SU-DHL-6 (cell line): ENCODE results near the gene ESYT2.

Source experiments
- H2AFZ ChIP-seq: fragments of 200-600 bp; sonication (generic); 2 replicates; pipeline ENCODE4 v1.6.1; 2014; ENCODE audit warnings: low read depth, mild to moderate bottlenecking, moderate library complexity, mixed read lengths, antibody characterized with exemption, low read length; ENCODE audit not compliant: severe bottlenecking
- H3F3A ChIP-seq: fragments of 200-600 bp; shearing (Covaris generic); 2 replicates; pipeline ENCODE4 v1.6.0; 2016; ENCODE audit warnings: antibody characterized with exemption, mild to moderate bottlenecking; ENCODE audit not compliant: insufficient read depth
- H3K27ac ChIP-seq: fragments of 200-600 bp; sonication (generic); 2 replicates; pipeline ENCODE4 v1.5.1; 2016; ENCODE audit warnings: low read depth, mild to moderate bottlenecking, low read length, moderate library complexity, mixed read lengths
- H3K27me3 ChIP-seq: fragments of 200-600 bp; sonication (generic), shearing (Covaris generic); 2 replicates; pipeline ENCODE4 v1.6.0; 2014; ENCODE audit warnings: mild to moderate bottlenecking, low read length
- H3K36me3 ChIP-seq: fragments of 200-600 bp; sonication (generic); 2 replicates; pipeline ENCODE4 v1.6.1; 2014; ENCODE audit warnings: mild to moderate bottlenecking, low read length, mixed read lengths
- H3K4me2 ChIP-seq: fragments of 300-600, 200-600 bp; shearing (Covaris generic), sonication (generic); 2 replicates; pipeline ENCODE4 v1.6.0; 2014; ENCODE audit warnings: low read length, low read depth, mild to moderate bottlenecking; ENCODE audit not compliant: poor library complexity, severe bottlenecking
- H3K4me3 ChIP-seq: fragments of 200-600 bp; sonication (generic); 2 replicates; pipeline ENCODE4 v1.5.1; 2014; ENCODE audit warnings: antibody characterized with exemption, low read length, mild to moderate bottlenecking, mixed read lengths; ENCODE audit not compliant: insufficient read depth, poor library complexity, severe bottlenecking
- H3K79me2 ChIP-seq: fragments of 200-600 bp; sonication (generic); 2 replicates; pipeline ENCODE4 v1.6.1; 2014; ENCODE audit warnings: mild to moderate bottlenecking, low read length, moderate library complexity; ENCODE audit not compliant: insufficient read depth
- H3K9ac ChIP-seq: fragments of 200-600 bp; sonication (generic); 2 replicates; pipeline ENCODE4 v1.7.0; 2014; ENCODE audit warnings: mild to moderate bottlenecking, low read length
- H3K9me2 ChIP-seq: fragments of 200-600 bp; sonication (generic); replicated peaks from 2 replicates; pipeline ENCODE4 v1.6.1; 2014; ENCODE audit warnings: low read length; ENCODE audit not compliant: insufficient read depth
- H3K9me3 ChIP-seq: fragments of 200-600 bp; sonication (generic); 2 replicates; pipeline ENCODE4 v1.6.1; 2014; ENCODE audit warnings: low read length, mixed read lengths; ENCODE audit not compliant: insufficient read depth
- H4K20me1 ChIP-seq: fragments of 200-600 bp; sonication (generic); 2 replicates; pipeline ENCODE4 v1.6.1; 2014; ENCODE audit warnings: low read depth, mild to moderate bottlenecking, antibody characterized with exemption, low read length, moderate library complexity, mixed read lengths
- EZH2phosphoT487 ChIP-seq: fragments of 200-600 bp; sonication (generic), shearing (Covaris generic); conservative IDR thresholded peaks from 2 replicates; pipeline ENCODE4 v1.6.1; 2018; ENCODE audit warnings: mild to moderate bottlenecking, antibody characterized with exemption, low read length, moderate library complexity, mixed read lengths
- TF ChIP-seq, protein P1 (sequence below): fragments of 200-600 bp; sonication (generic); IDR thresholded peaks from one replicate; pipeline ENCODE4 v1.5.1; 2017; ENCODE audit warnings: antibody characterized with exemption, mild to moderate bottlenecking, low read length, moderate library complexity; ENCODE audit not compliant: insufficient read depth, poor library complexity, severe bottlenecking

ESYT2 gene

DNA sequence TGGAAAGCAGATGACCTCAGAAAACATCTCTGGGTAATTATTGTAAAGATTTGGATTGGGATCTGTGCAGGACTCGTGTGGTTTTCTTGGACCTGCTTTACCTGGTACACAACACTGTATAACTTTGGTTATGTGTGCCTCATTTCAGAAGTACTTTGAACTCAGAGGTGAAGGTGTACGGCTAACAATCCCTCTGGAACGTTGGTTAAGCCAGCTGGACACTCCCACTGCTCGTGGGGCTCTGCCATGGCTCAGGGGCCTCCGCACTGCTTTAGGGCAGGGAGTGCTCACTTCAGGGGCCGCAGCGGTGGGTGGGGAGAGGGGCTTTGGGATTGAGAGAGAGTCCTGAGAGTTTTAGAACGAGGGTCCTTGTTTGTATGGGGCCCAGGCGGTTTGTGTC lies 40.6 kb upstream of the ESYT2 start:
- no peaks in the 10 kb centered on the region for H3K79me2 ChIP-seq
- no peaks in the 10 kb centered on the region for H3K27me3 ChIP-seq
- no peak overlapping the region for H3K9ac ChIP-seq
- H3K9me2 ChIP-seq: no peaks in the 10 kb centered on the region
- H3K4me3 ChIP-seq: no peak overlapping the region
- no peak overlapping the region for H2AFZ ChIP-seq
- no peak overlapping the region for H3K27ac ChIP-seq
- H3F3A ChIP-seq: no peaks in the 10 kb centered on the region
- no peak overlapping the region for H3K4me2 ChIP-seq
- H3K36me3 ChIP-seq: no peaks in the 10 kb centered on the region
- no peaks in the 10 kb centered on the region for H3K9me3 ChIP-seq
- H4K20me1 ChIP-seq: no peaks in the 10 kb centered on the region
- TF ChIP-seq, protein P1, sequence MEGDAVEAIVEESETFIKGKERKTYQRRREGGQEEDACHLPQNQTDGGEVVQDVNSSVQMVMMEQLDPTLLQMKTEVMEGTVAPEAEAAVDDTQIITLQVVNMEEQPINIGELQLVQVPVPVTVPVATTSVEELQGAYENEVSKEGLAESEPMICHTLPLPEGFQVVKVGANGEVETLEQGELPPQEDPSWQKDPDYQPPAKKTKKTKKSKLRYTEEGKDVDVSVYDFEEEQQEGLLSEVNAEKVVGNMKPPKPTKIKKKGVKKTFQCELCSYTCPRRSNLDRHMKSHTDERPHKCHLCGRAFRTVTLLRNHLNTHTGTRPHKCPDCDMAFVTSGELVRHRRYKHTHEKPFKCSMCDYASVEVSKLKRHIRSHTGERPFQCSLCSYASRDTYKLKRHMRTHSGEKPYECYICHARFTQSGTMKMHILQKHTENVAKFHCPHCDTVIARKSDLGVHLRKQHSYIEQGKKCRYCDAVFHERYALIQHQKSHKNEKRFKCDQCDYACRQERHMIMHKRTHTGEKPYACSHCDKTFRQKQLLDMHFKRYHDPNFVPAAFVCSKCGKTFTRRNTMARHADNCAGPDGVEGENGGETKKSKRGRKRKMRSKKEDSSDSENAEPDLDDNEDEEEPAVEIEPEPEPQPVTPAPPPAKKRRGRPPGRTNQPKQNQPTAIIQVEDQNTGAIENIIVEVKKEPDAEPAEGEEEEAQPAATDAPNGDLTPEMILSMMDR: no peak
- no peak for TF ChIP-seq EZH2phosphoT487

- no peaks in the 10 kb centered on the region for H3F3A ChIP-seq
- H4K20me1 ChIP-seq: no peaks in the 10 kb centered on the region
- H3K36me3 ChIP-seq: no peaks in the 10 kb centered on the region
- no peaks in the 10 kb centered on the region for H3K9me2 ChIP-seq
- no peaks in the 10 kb centered on the region for H3K79me2 ChIP-seq
- H3K27me3 ChIP-seq: no peaks in the 10 kb centered on the region
- no peak overlapping the region for H2AFZ ChIP-seq
- H3K9ac ChIP-seq: no peak overlapping the region
- H3K4me3 ChIP-seq: no peak overlapping the region
- H3K27ac ChIP-seq: no peak overlapping the region
- H3K9me3 ChIP-seq: no peaks in the 10 kb centered on the region
- no peak overlapping the region for H3K4me2 ChIP-seq
- no peak for TF ChIP-seq EZH2phosphoT487
- TF ChIP-seq, protein P1: no peak
Measured at GRCh38 chr7:158868764-158869410, 39.6 kb upstream of the ESYT2 start.

DNA sequence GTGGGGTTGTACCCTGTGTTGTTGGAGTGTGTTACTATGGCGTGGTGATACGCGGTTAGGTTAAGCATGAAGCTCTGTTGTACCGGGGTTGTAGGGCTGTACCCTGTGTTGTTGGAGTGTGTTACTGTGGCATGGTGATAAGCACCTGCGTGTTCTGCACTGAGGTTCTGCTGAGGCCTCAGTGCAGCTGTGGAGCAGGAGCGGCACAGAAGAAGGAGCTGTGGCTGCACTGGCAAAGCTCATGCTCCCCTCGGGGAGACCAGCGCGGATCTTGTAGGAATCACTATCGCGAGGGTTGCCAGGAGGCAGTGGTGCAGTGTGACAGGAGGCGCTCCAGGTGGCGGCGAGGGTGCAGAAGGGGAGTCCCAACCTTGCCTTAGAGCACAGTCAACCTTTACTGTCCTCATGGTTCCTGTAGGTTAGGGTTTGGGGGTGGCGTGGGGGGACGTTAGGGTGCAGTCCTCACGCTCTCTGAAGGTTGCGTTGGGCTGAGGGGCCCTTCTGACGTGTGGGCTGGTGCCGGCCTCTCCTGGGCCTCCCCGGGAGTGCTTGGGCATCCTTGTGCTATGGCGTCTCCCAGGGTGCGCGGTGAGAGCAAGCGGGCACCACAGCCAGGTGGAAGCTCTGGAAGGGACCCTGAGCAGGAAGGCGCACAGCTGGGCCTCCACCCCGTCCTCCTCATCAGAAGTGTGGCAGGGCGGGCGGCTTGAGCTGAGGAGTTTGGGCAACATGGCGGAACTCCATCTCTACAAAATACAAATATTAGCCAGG lies 38.1 kb upstream of the ESYT2 start:
- H3K27me3 ChIP-seq: no peaks in the 10 kb centered on the region
- TF ChIP-seq EZH2phosphoT487: no peak
- TF ChIP-seq, protein P1: no peak
- H3K79me2 ChIP-seq: no peaks in the 10 kb centered on the region
- H3K36me3 ChIP-seq: no peaks in the 10 kb centered on the region
- no peaks in the 10 kb centered on the region for H4K20me1 ChIP-seq
- H3K4me3 ChIP-seq: no peak overlapping the region
- H3K4me2 ChIP-seq: no peak overlapping the region
- H3K9ac ChIP-seq: no peak overlapping the region
- H3K9me3 ChIP-seq: no peaks in the 10 kb centered on the region
- H3K9me2 ChIP-seq: no peaks in the 10 kb centered on the region
- no peak overlapping the region for H2AFZ ChIP-seq
- H3K27ac ChIP-seq: no peak overlapping the region
- no peaks in the 10 kb centered on the region for H3F3A ChIP-seq
